Hepatocyte (in vitro differentiated cells): Measurements from ENCODE around the gene SGSM1.

Source experiments
- CTCF ChIP-seq: fragments of 200-600 bp; sonication (generic); IDR thresholded peaks from 2 replicates; pipeline ENCODE4 v1.5.1; 2016; ENCODE audit warnings: antibody characterized with exemption, mild to moderate bottlenecking; ENCODE audit not compliant: poor library complexity
- EZH2 ChIP-seq: fragments of 200-600 bp; sonication (generic); IDR thresholded peaks from 2 replicates; pipeline ENCODE4 v1.6.1; 2016; ENCODE audit warnings: antibody characterized with exemption, mild to moderate bottlenecking, borderline replicate concordance

- no peak for TF ChIP-seq CTCF
- no peak for TF ChIP-seq EZH2
These were observed 35.2 kb downstream of the SGSM1 start for GRCh38 chr22:24841261-24841660.
